PC-9 (cell line): ENCODE measurements around the gene RNF19B. TPM values are rescaled to one million over a fixed set of nuclear protein-coding genes. Genes with fewer than 3 reads are reported as not detected.

Source experiments
- BruUV-seq: library from RNA; stranded (reverse); fragments of 400-500 nt; replicated peaks from 2 replicates; lab custom pipeline; 2021; lab: Mats Ljungman, UMichigan
- CTCF ChIA-PET: fragments of 300-600 bp; sonication (Branson Sonifier 250); formaldehyde crosslinking; loops from one replicate; lab custom pipeline; 2022; ENCODE audit warnings: antibody characterized with exemption; lab: Charles Lee
- POLR2A ChIA-PET: fragments of 300-600 bp; sonication (Branson Sonifier 250); formaldehyde crosslinking; loops from one replicate; lab custom pipeline; 2022; ENCODE audit warnings: antibody characterized with exemption; ENCODE audit not compliant: unreplicated experiment; lab: Charles Lee
- DNase-seq, 2 experiments: peaks; one replicate each; pipeline versions ENCODE4 v3.0.0 to v3.0.0-alpha.2; 2015 to 2022; ENCODE audit warnings: mixed read lengths in 1 of 2
- H2AFZ ChIP-seq: fragments of 200-600 bp; sonication (generic); 2 replicates; pipeline ENCODE4 v1.8.1; 2017; ENCODE audit warnings: antibody characterized with exemption
- H3F3A ChIP-seq: fragments of 200-600 bp; sonication (generic); 2 replicates; pipeline ENCODE4 v1.8.1; 2017; ENCODE audit warnings: antibody characterized with exemption, mild to moderate bottlenecking, low read depth; ENCODE audit not compliant: insufficient read depth
- H3K27ac ChIP-seq: fragments of 200-600 bp; sonication (generic); 2 replicates; pipeline ENCODE4 v1.6.1; 2016; ENCODE audit warnings: mixed run types
- H3K27me3 ChIP-seq: fragments of 200-600 bp; sonication (generic); 2 replicates; pipeline ENCODE4 v1.6.1; 2016; ENCODE audit warnings: low read depth, mixed run types; ENCODE audit not compliant: insufficient read depth
- H3K36me3 ChIP-seq: fragments of 200-600 bp; sonication (generic); 2 replicates; pipeline ENCODE4 v1.6.1; 2016; ENCODE audit warnings: low read depth, mixed run types
- H3K4me1 ChIP-seq: fragments of 200-600 bp; sonication (generic); replicated peaks from 2 replicates; pipeline ENCODE4 v1.6.1; 2016; ENCODE audit warnings: mixed run types; ENCODE audit not compliant: insufficient read depth
- H3K4me2 ChIP-seq: fragments of 200-600 bp; sonication (generic); 2 replicates; pipeline ENCODE4 v1.6.1; 2017; ENCODE audit warnings: mixed run types
- H3K4me3 ChIP-seq: fragments of 200-600 bp; sonication (generic); 2 replicates; pipeline ENCODE4 v1.6.1; 2016; ENCODE audit warnings: mixed run types
- H3K79me2 ChIP-seq: fragments of 200-600 bp; sonication (generic); 2 replicates; pipeline ENCODE4 v1.6.1; 2017; ENCODE audit warnings: low read depth, mixed run types
- H3K9me2 ChIP-seq: fragments of 200-600 bp; sonication (generic); 2 replicates; pipeline ENCODE4 v1.8.1; 2017; ENCODE audit warnings: mild to moderate bottlenecking; ENCODE audit not compliant: insufficient read depth
- H3K9me3 ChIP-seq: fragments of 200-600 bp; sonication (generic); 2 replicates; pipeline ENCODE4 v1.8.1; 2016; ENCODE audit warnings: low read depth; ENCODE audit not compliant: insufficient read depth
- H4K20me1 ChIP-seq: fragments of 200-600 bp; sonication (generic); 2 replicates; pipeline ENCODE4 v1.8.1; 2017; ENCODE audit not compliant: insufficient read depth
- EZH2 ChIP-seq: fragments of 200-600 bp; sonication (generic); IDR thresholded peaks from 2 replicates; pipeline ENCODE4 v1.8.0; 2017; ENCODE audit warnings: antibody characterized with exemption, low read depth
- intact Hi-C: fragments of 100-400 bp; cut with micrococcal nuclease; formaldehyde crosslinking; loops from one replicate; pipeline ENCODE4 v1.10.0; 2022; ENCODE audit not compliant: unreplicated experiment
- total RNA-seq: library from RNA; stranded (reverse); gene quantifications from 2 replicates; pipeline ENCODE4 v1.2.3, GENCODE V29; 2021
- TF ChIP-seq, protein P1 (sequence below): fragments of 200-600 bp; sonication (generic); conservative IDR thresholded peaks from 2 replicates; pipeline ENCODE4 v1.6.1; 2017; ENCODE audit warnings: mixed run types, antibody characterized with exemption, mild to moderate bottlenecking, moderate library complexity

RNF19B gene
- total RNA-seq, 1 experiment from 2014 or later, result 25.4 TPM

DNA sequence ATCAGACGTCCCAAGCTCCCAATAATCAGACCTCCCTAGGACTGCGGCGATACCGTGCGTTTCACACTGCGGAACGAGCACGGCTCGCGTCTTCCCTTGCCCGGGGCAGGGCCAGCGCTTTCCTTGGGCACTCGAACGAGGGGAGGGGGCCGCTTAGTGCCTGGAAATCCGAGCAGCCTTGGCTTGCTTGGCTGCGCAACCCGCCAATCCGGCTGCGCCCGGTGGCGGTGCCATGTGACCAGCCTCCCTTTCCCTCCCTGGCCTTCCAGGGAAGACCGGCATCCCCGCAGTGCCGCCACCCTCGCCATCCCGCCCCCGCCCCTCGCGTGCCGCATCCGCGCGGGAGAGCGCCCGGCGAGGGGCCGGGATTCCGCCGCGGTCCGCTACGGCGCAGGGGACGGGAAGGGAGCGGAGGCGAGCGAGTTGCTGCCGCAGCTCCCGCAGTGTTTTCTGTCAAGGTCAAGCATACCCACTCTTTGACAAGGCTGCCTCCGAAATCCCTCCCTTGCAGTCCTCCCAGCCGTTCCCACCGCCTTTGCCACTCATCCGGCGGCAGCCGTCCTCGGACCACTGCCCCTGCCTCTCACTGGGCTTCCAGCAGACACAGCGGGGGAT, 8.3 kb upstream of the RNF19B start:
- BruUV-seq, result no TSS peak
- intact Hi-C loops, result no loop called here
- Histone ChIP-seq H3K9me2 (no peaks in the 10 kb centered on the region), H3K4me2 (peak overlapping the region; percentile 100), H3K9me3 (no peaks in the 10 kb centered on the region), H3K27me3 (no peaks in the 10 kb centered on the region), H2AFZ (peak overlapping the region; percentile 93), H4K20me1 (no peaks in the 10 kb centered on the region), H3K27ac (peak overlapping the region; percentile 58), H3K4me3 (peak overlapping the region; percentile 80), H3K4me1 (peaks cover 28% of the 10 kb centered on the region), H3F3A (peaks cover 34% of the 10 kb centered on the region), H3K79me2 (no peaks in the 10 kb centered on the region), H3K36me3 (no peaks in the 10 kb centered on the region)
- peak; percentile 48 to 67 for DNase-seq
- POLR2A ChIA-PET, result no interaction called here
- CTCF ChIA-PET, result no interaction called here
- TF ChIP-seq EZH2, result no peak
- TF ChIP-seq, protein P1, sequence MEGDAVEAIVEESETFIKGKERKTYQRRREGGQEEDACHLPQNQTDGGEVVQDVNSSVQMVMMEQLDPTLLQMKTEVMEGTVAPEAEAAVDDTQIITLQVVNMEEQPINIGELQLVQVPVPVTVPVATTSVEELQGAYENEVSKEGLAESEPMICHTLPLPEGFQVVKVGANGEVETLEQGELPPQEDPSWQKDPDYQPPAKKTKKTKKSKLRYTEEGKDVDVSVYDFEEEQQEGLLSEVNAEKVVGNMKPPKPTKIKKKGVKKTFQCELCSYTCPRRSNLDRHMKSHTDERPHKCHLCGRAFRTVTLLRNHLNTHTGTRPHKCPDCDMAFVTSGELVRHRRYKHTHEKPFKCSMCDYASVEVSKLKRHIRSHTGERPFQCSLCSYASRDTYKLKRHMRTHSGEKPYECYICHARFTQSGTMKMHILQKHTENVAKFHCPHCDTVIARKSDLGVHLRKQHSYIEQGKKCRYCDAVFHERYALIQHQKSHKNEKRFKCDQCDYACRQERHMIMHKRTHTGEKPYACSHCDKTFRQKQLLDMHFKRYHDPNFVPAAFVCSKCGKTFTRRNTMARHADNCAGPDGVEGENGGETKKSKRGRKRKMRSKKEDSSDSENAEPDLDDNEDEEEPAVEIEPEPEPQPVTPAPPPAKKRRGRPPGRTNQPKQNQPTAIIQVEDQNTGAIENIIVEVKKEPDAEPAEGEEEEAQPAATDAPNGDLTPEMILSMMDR, result no peak

DNA sequence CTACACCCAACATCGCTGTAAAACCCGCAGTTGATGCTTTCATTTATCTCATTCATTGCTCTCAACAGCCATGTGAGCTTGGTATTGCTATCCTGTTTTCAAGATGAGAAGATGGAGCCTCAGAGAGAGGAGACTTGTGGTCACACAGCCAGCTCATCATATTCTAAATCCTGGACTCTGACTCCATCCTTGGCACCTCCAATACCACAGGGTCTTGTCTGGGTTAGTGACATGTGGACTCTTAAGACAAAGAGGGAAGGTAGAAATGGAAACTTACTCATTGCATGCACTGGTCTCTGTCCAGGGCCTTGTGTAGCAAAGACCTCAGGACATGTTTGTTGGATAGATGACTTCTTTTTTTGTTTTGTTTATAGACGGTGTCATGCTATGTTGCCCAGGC, 7.0 kb upstream of the RNF19B start:
- BruUV-seq, result no TSS peak
- POLR2A ChIA-PET, result no interaction called here
- intact Hi-C loops, result no loop called here

DNA sequence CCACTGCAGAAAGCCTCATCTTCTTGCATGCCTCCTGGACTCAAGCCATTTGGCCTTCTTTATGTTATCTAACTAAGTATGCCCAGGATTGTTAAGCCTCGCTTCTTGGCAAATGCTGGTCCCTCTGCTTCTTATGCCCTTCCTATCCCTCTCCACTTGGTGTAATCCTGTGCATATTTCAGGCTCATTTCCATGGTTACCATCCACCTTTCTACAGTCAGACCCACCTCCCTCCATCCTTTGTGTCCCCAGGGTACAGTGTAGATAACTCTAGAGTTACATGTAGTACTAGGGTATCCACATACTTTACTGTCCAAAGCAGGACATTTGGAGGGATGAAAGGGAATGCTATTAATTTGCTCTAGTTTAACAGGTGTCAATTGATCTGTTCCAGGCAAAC, 6.5 kb upstream of the RNF19B start:
- Histone ChIP-seq H3K27me3 (no peaks in the 10 kb centered on the region), H3K79me2 (no peaks in the 10 kb centered on the region), H3K4me3 (no peak overlapping the region), H3K4me2 (no peak overlapping the region), H2AFZ (no peak overlapping the region), H3F3A (peaks cover 31% of the 10 kb centered on the region), H3K27ac (no peak overlapping the region), H3K9me3 (no peaks in the 10 kb centered on the region), H3K9me2 (no peaks in the 10 kb centered on the region), H3K36me3 (no peaks in the 10 kb centered on the region), H4K20me1 (no peaks in the 10 kb centered on the region), H3K4me1 (peaks cover 28% of the 10 kb centered on the region)
- POLR2A ChIA-PET, result no interaction called here
- no TSS peak for BruUV-seq
- CTCF ChIA-PET, result no interaction called here
- TF ChIP-seq, protein P1, result no peak
- no peak for TF ChIP-seq EZH2
- no peak for DNase-seq
- intact Hi-C loops, result no loop called here

More for the DNA sequence above, 7.0 kb upstream of the RNF19B start:
- H3K4me1 ChIP-seq, result peaks cover 28% of the 10 kb centered on the region
- H2AFZ ChIP-seq, result no peak overlapping the region
- no peaks in the 10 kb centered on the region for H3K9me3 ChIP-seq
- peaks cover 31% of the 10 kb centered on the region for H3F3A ChIP-seq
- H4K20me1 ChIP-seq, result no peaks in the 10 kb centered on the region
- TF ChIP-seq, protein P1, result no peak
- TF ChIP-seq EZH2, result no peak
- no peak overlapping the region for H3K4me2 ChIP-seq
- H3K36me3 ChIP-seq, result no peaks in the 10 kb centered on the region
- CTCF ChIA-PET, result interaction anchor here (0.6 kb wide), 1 partner anchor 10 kb away, joined by 5 read pairs; no protein-coding TSS in a partner anchor
- no peak overlapping the region for H3K4me3 ChIP-seq
- no peaks in the 10 kb centered on the region for H3K9me2 ChIP-seq
- no peak for DNase-seq
- H3K27ac ChIP-seq, result no peak overlapping the region
- H3K27me3 ChIP-seq, result no peaks in the 10 kb centered on the region
- no peaks in the 10 kb centered on the region for H3K79me2 ChIP-seq
